Astrocyte (in vitro differentiated cells and primary cell): ENCODE measurements around the gene BCO2. TPM values are rescaled to one million over a fixed set of nuclear protein-coding genes. Genes with fewer than 3 reads are reported as not detected.
A peak's percentile ranks its signal among the peaks of the same experiment; 100 is the strongest.

ENCODE experiments used
- DNase-seq: peaks from one replicate; pipeline ENCODE4 v3.0.0-alpha.2; 2010; ENCODE audit warnings: low read depth
- FAIRE-seq: peaks from 2 replicates; lab custom pipeline; 2011; peaks lifted over from hg19 to GRCh38; lab: Jason Lieb, UNC
- H2AFZ ChIP-seq: 2 replicates; pipeline ENCODE4 v1.6.0; 2012; ENCODE audit warnings: low read depth, low read length, inconsistent platforms
- H3K27ac ChIP-seq: 2 replicates; pipeline ENCODE4 v1.5.1; 2011; ENCODE audit warnings: low read depth, low read length, inconsistent platforms
- H3K27me3 ChIP-seq: 2 replicates; pipeline ENCODE4 v1.6.0; 2011; ENCODE audit warnings: low read length, inconsistent platforms; ENCODE audit not compliant: insufficient read depth
- H3K36me3 ChIP-seq: 2 replicates; pipeline ENCODE4 v1.5.1; 2011; ENCODE audit warnings: low read length, inconsistent platforms; ENCODE audit not compliant: insufficient read depth
- H3K4me1 ChIP-seq: 2 replicates; pipeline ENCODE4 v1.5.1; 2011; ENCODE audit warnings: low read length, inconsistent platforms; ENCODE audit not compliant: insufficient read depth
- H3K4me2 ChIP-seq: 2 replicates; pipeline ENCODE4 v1.6.0; 2012; ENCODE audit warnings: low read length, inconsistent platforms
- H3K4me3 ChIP-seq: 2 replicates; pipeline ENCODE4 v1.5.1; 2011; ENCODE audit warnings: low read depth, mild to moderate bottlenecking, low read length, inconsistent platforms; ENCODE audit not compliant: insufficient read depth
- H3K79me2 ChIP-seq: 2 replicates; pipeline ENCODE4 v1.6.0; 2012; ENCODE audit warnings: mild to moderate bottlenecking, low read length, inconsistent platforms; ENCODE audit not compliant: insufficient read depth
- H3K9ac ChIP-seq: 2 replicates; pipeline ENCODE4 v1.6.0; 2012; ENCODE audit warnings: mild to moderate bottlenecking, low read length, inconsistent platforms
- H3K9me3 ChIP-seq: 2 replicates; pipeline ENCODE4 v1.5.1; 2012; ENCODE audit warnings: low read depth, mild to moderate bottlenecking, low read length, inconsistent platforms; ENCODE audit not compliant: insufficient read depth
- H4K20me1 ChIP-seq: 2 replicates; pipeline ENCODE4 v1.6.0; 2012; ENCODE audit warnings: low read length, inconsistent platforms; ENCODE audit not compliant: insufficient read depth
- H3K27ac Mint-ChIP-seq: one replicate; pipeline ENCODE4 v1.8.0; 2021; ENCODE audit warnings: mild to moderate bottlenecking, mixed read lengths; ENCODE audit not compliant: unreplicated experiment
- H3K27me3 Mint-ChIP-seq: one replicate; pipeline ENCODE4 v1.8.0; 2021; ENCODE audit warnings: low read depth, mixed read lengths; ENCODE audit not compliant: unreplicated experiment
- H3K36me3 Mint-ChIP-seq: one replicate; pipeline ENCODE4 v1.8.0; 2021; ENCODE audit warnings: low read depth, mixed read lengths; ENCODE audit not compliant: unreplicated experiment
- H3K4me1 Mint-ChIP-seq: one replicate; pipeline ENCODE4 v1.8.0; 2021; ENCODE audit warnings: low read depth, mixed read lengths; ENCODE audit not compliant: unreplicated experiment
- H3K4me3 Mint-ChIP-seq: one replicate; pipeline ENCODE4 v1.8.0; 2021; ENCODE audit warnings: mild to moderate bottlenecking, moderate library complexity, mixed read lengths; ENCODE audit not compliant: unreplicated experiment
- H3K9me3 Mint-ChIP-seq: one replicate; pipeline ENCODE4 v1.8.0; 2021; ENCODE audit warnings: mild to moderate bottlenecking, mixed read lengths; ENCODE audit not compliant: unreplicated experiment
- EZH2 ChIP-seq: IDR thresholded peaks from 2 replicates; pipeline ENCODE4 v1.6.1; 2012; ENCODE audit warnings: mild to moderate bottlenecking, low read length, inconsistent platforms; ENCODE audit not compliant: insufficient read depth
- total RNA-seq: library from RNA; stranded (reverse); gene quantifications from 2 replicates; pipeline ENCODE4 v1.2.1, GENCODE V29; 2021
- TF ChIP-seq, protein P1 (sequence below): IDR thresholded peaks from 2 replicates; pipeline ENCODE4 v1.5.1; 2011; ENCODE audit warnings: low read depth, mild to moderate bottlenecking, inconsistent platforms, low read length, moderate library complexity; ENCODE audit not compliant: insufficient read depth

Gene BCO2
- total RNA-seq, 1 donor from 2014 or later: 0.48 TPM

DNA sequence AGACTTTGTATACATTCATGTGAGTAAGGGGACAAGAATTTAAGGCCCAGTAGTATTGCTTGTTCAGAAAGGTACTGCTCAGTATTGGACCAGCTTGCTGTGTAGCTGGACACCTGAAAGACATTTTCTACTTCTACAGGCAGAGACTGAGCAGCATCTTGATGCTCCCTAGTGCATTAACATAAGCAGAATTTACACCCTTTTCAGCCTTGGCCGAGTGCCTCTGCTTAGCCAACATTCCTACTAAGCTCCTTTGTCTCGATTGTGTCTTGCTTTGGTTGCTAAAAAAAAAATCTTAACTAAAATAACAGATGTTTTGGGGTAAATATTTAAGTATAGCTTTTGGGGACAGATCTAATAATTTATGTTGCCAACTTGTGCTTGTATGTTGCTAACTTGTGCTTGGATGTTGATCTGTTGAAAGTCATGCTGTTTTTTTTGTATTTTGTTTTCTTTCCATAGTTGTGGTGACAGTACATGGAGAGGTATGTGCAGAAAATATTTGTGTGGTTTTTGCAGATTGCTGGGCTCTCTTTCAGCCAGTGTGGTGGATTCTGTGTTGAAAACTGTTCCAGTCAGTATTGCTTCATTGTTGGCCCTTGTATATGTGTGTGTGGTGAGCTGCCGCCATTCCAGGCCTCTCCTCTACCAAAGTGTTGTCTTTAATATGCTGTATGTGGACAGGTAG lies 54.6 kb downstream of the BCO2 start:
- H3K27ac Mint-ChIP-seq: peak overlapping the region; percentile 88
- peaks cover 3% of the 10 kb centered on the region for H3K36me3 Mint-ChIP-seq
- H3K4me1 ChIP-seq: peaks cover 21% of the 10 kb centered on the region
- peak overlapping the region; percentile 13 for H3K4me2 ChIP-seq
- H3K4me1 Mint-ChIP-seq: peaks cover 17% of the 10 kb centered on the region
- H3K27ac ChIP-seq: peak overlapping the region; percentile 59
- H3K9ac ChIP-seq: no peak overlapping the region
- no peaks in the 10 kb centered on the region for H3K27me3 Mint-ChIP-seq
- FAIRE-seq (peak; percentile 50), DNase-seq (peak; percentile 94)
- H3K36me3 ChIP-seq: peaks cover 34% of the 10 kb centered on the region
- TF ChIP-seq, protein P1, sequence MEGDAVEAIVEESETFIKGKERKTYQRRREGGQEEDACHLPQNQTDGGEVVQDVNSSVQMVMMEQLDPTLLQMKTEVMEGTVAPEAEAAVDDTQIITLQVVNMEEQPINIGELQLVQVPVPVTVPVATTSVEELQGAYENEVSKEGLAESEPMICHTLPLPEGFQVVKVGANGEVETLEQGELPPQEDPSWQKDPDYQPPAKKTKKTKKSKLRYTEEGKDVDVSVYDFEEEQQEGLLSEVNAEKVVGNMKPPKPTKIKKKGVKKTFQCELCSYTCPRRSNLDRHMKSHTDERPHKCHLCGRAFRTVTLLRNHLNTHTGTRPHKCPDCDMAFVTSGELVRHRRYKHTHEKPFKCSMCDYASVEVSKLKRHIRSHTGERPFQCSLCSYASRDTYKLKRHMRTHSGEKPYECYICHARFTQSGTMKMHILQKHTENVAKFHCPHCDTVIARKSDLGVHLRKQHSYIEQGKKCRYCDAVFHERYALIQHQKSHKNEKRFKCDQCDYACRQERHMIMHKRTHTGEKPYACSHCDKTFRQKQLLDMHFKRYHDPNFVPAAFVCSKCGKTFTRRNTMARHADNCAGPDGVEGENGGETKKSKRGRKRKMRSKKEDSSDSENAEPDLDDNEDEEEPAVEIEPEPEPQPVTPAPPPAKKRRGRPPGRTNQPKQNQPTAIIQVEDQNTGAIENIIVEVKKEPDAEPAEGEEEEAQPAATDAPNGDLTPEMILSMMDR: no peak
- no peak for TF ChIP-seq EZH2
- H3K27me3 ChIP-seq: no peaks in the 10 kb centered on the region
- peaks cover 16% of the 10 kb centered on the region for H4K20me1 ChIP-seq
- H2AFZ ChIP-seq: no peak overlapping the region
- H3K9me3 ChIP-seq: no peaks in the 10 kb centered on the region
- H3K79me2 ChIP-seq: peaks cover 51% of the 10 kb centered on the region
- H3K4me3 ChIP-seq: no peak overlapping the region
- no peak overlapping the region for H3K4me3 Mint-ChIP-seq
- H3K9me3 Mint-ChIP-seq: no peaks in the 10 kb centered on the region

DNA sequence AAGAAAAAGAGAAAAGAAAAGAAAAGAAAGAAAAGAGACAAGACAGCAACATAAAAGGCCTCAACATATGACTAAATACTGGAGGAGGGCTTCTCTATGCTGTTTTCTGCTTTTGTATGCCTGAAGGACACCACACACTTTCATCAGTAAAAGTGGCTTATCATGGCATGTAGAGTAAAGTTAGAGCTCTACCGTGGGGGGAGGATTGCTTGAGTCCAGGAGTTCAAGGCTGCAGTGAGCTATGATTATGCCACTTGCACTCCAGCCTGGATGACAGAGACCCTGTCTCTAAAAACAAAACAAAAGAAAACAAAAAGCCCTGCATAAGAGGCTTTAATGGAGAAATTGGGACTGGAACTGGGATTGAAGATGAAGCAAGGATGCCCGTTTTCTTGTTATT lies 56.6 kb downstream of the BCO2 start:
- Histone ChIP-seq H3K79me2 (peaks cover 44% of the 10 kb centered on the region), H4K20me1 (peaks cover 16% of the 10 kb centered on the region), H3K4me3 (no peak overlapping the region), H3K27me3 (no peaks in the 10 kb centered on the region), H3K4me1 (peaks cover 21% of the 10 kb centered on the region), H3K9me3 (no peaks in the 10 kb centered on the region), H2AFZ (no peak overlapping the region), H3K9ac (no peak overlapping the region), H3K36me3 (peaks cover 51% of the 10 kb centered on the region), H3K27ac (no peak overlapping the region), H3K4me2 (no peak overlapping the region)
- DNase-seq (no peak), FAIRE-seq (no peak)
- Mint-ChIP-seq H3K9me3 (no peaks in the 10 kb centered on the region), H3K4me3 (no peak overlapping the region), H3K4me1 (peaks cover 17% of the 10 kb centered on the region), H3K27ac (no peak overlapping the region), H3K36me3 (peaks cover 18% of the 10 kb centered on the region), H3K27me3 (no peaks in the 10 kb centered on the region)
- TF ChIP-seq, protein P1: no peak

DNA sequence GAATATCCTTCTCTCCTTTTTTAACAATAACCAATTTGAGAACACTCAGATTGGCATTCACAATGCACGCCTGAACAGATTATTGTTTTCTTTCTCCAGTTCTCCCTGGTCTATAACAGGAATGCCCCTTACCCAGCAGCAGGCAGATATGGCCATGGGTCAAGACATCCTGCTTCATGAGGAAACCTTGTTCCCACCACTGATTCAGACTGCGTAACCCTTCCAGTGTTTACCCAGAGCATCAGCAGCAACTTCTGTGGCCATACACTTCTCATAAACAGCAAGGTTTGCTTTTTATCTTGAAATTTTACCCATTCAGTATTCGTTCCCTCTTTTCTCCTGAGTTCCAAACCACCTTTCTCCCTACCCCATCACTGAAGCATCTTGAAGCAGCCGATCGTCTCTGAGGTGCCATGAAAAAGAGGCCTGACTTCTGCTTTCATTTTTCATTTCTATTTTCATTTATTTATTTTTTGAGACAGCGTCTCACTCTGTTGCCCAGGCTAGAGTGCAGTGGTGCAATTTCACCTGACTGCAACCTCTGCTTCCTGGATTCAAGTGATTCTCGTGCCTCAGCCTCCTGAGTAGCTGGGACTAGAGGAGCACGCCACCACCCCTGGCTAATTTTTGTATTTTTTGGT lies 60.6 kb downstream of the BCO2 start:
- Mint-ChIP-seq H3K27ac (peak overlapping the region; percentile 24), H3K27me3 (no peaks in the 10 kb centered on the region)
- DNase-seq: no peak

More for the DNA sequence above, 60.6 kb downstream of the BCO2 start:
- Histone ChIP-seq H3K4me1 (no peaks in the 10 kb centered on the region), H3K79me2 (peaks cover 18% of the 10 kb centered on the region), H3K36me3 (peaks cover 42% of the 10 kb centered on the region), H3K4me3 (no peak overlapping the region), H3K9ac (no peak overlapping the region), H3K4me2 (no peak overlapping the region), H4K20me1 (peaks cover 9% of the 10 kb centered on the region), H3K27me3 (no peaks in the 10 kb centered on the region), H3K27ac (no peak overlapping the region), H3K9me3 (no peaks in the 10 kb centered on the region), H2AFZ (no peak overlapping the region)
- no peak for FAIRE-seq
- H3K36me3 Mint-ChIP-seq: peaks cover 36% of the 10 kb centered on the region
- TF ChIP-seq, protein P1: no peak
- no peak for TF ChIP-seq EZH2
- H3K9me3 Mint-ChIP-seq: no peaks in the 10 kb centered on the region
- no peak overlapping the region for H3K4me3 Mint-ChIP-seq
- H3K4me1 Mint-ChIP-seq: peaks cover 3% of the 10 kb centered on the region
